Measurements from ENCODE around the gene SEMA5B. TPM values are rescaled to one million over a fixed set of nuclear protein-coding genes. Genes with fewer than 3 reads are reported as not detected.

Gene SEMA5B
- total RNA-seq, 1 experiment from 2014 or later = 0.04 TPM

GRCh38 chr3:122989856-122990575 lies 37.5 kb downstream of the SEMA5B start:
- no peaks in the 10 kb centered on the region for H3K9me3 ChIP-seq (ENCODE audit: low read length)
- intact Hi-C loops (cut with micrococcal nuclease) = no loop called here
- no peak overlapping the region for H3K4me2 ChIP-seq (ENCODE audit: low read length)
- no peak overlapping the region for H3K27ac ChIP-seq (ENCODE audit: low read length)
- H3K36me3 ChIP-seq (ENCODE audit: low read depth, low read length) = no peaks in the 10 kb centered on the region
- ATAC-seq = no peak
- no peak overlapping the region for H3K9ac ChIP-seq (ENCODE audit: low read length)
- no peaks in the 10 kb centered on the region for H3K9me2 ChIP-seq (replicated peaks; ENCODE audit: low read length)
- TF ChIP-seq EZH2 (IDR thresholded peaks at IDR 0.05; ENCODE audit: low read length, unreplicated experiment) (no peak), CTCF (conservative IDR thresholded peaks at IDR 0.05; ENCODE audit: low read depth, low read length) (no peak), EZH2phosphoT487 (IDR thresholded peaks at IDR 0.05; ENCODE audit: borderline replicate concordance, low read length) (no peak)
- H3K4me3 ChIP-seq (ENCODE audit: low read length) = no peak overlapping the region
- CTCF ChIA-PET = no interaction called here
- no peak overlapping the region for H2AFZ ChIP-seq (ENCODE audit: low read length)
- no peaks in the 10 kb centered on the region for H3K4me1 ChIP-seq (ENCODE audit: insufficient read depth, low read length)
- no peak for DNase-seq
- BruUV-seq (replicated peaks) = no TSS peak
- no peaks in the 10 kb centered on the region for H3F3A ChIP-seq (ENCODE audit: low read length, unreplicated experiment)
- H3K27me3 ChIP-seq (ENCODE audit: low read length) = peaks cover 100% of the 10 kb centered on the region
- POLR2A ChIA-PET (ENCODE audit: unreplicated experiment) = no interaction called here
- H3K79me2 ChIP-seq (ENCODE audit: low read length) = no peaks in the 10 kb centered on the region
- 0 out of 2 replicates have a peak, but pooled peaks cover 4% of the 10 kb centered on the region for H4K20me1 ChIP-seq (ENCODE audit: low read length)

GRCh38 chr3:122988508-122988907 lies 39.1 kb downstream of the SEMA5B start:
- Histone ChIP-seq H3K9me2 (replicated peaks; ENCODE audit: low read length) (no peaks in the 10 kb centered on the region), H3K27ac (ENCODE audit: low read length) (no peak overlapping the region), H3K4me3 (ENCODE audit: low read length) (no peak overlapping the region), H3K9ac (ENCODE audit: low read length) (no peak overlapping the region), H2AFZ (ENCODE audit: low read length) (no peak overlapping the region), H4K20me1 (ENCODE audit: low read length) (0 out of 2 replicates have a peak, but pooled peaks cover 4% of the 10 kb centered on the region), H3K9me3 (ENCODE audit: low read length) (no peaks in the 10 kb centered on the region), H3F3A (ENCODE audit: low read length, unreplicated experiment) (no peaks in the 10 kb centered on the region), H3K79me2 (ENCODE audit: low read length) (no peaks in the 10 kb centered on the region), H3K36me3 (ENCODE audit: low read depth, low read length) (no peaks in the 10 kb centered on the region), H3K4me1 (ENCODE audit: insufficient read depth, low read length) (no peaks in the 10 kb centered on the region), H3K27me3 (ENCODE audit: low read length) (peaks cover 99% of the 10 kb centered on the region), H3K4me2 (ENCODE audit: low read length) (no peak overlapping the region)
- intact Hi-C loops (cut with micrococcal nuclease) = no loop called here
- no peak for DNase-seq
- POLR2A ChIA-PET (ENCODE audit: unreplicated experiment) = no interaction called here
- CTCF ChIA-PET = interaction anchor here (0.6 kb wide), 1 partner anchor 1105 kb away, joined by 3 read pairs; no protein-coding TSS in a partner anchor
- BruUV-seq (replicated peaks) = no TSS peak
- TF ChIP-seq CTCF (conservative IDR thresholded peaks at IDR 0.05; ENCODE audit: low read depth, low read length) = no peak
- no peak for TF ChIP-seq EZH2phosphoT487 (IDR thresholded peaks at IDR 0.05; ENCODE audit: borderline replicate concordance, low read length)
- ATAC-seq = no peak

- Histone ChIP-seq H3K4me2 (ENCODE audit: low read length) (no peak overlapping the region), H3K9me3 (ENCODE audit: low read length) (no peaks in the 10 kb centered on the region), H3K9ac (ENCODE audit: low read length) (no peak overlapping the region), H3F3A (ENCODE audit: low read length, unreplicated experiment) (no peaks in the 10 kb centered on the region), H3K4me1 (ENCODE audit: insufficient read depth, low read length) (no peaks in the 10 kb centered on the region), H3K4me3 (ENCODE audit: low read length) (no peak overlapping the region), H4K20me1 (ENCODE audit: low read length) (0 out of 2 replicates have a peak, but pooled peaks cover 4% of the 10 kb centered on the region), H3K79me2 (ENCODE audit: low read length) (no peaks in the 10 kb centered on the region), H3K27me3 (ENCODE audit: low read length) (peaks cover 97% of the 10 kb centered on the region), H3K27ac (ENCODE audit: low read length) (no peak overlapping the region), H2AFZ (ENCODE audit: low read length) (no peak overlapping the region), H3K36me3 (ENCODE audit: low read depth, low read length) (no peaks in the 10 kb centered on the region), H3K9me2 (replicated peaks; ENCODE audit: low read length) (no peaks in the 10 kb centered on the region)
- intact Hi-C loops (cut with micrococcal nuclease) = no loop called here
- no peak for ATAC-seq
- no peak for DNase-seq
- no TSS peak for BruUV-seq (replicated peaks)
- TF ChIP-seq EZH2phosphoT487 (IDR thresholded peaks at IDR 0.05; ENCODE audit: borderline replicate concordance, low read length) = no peak
- TF ChIP-seq CTCF (conservative IDR thresholded peaks at IDR 0.05; ENCODE audit: low read depth, low read length) = no peak
- TF ChIP-seq EZH2 (IDR thresholded peaks at IDR 0.05; ENCODE audit: low read length, unreplicated experiment) = no peak
- CTCF ChIA-PET = no interaction called here
- POLR2A ChIA-PET (ENCODE audit: unreplicated experiment) = no interaction called here
Observed at GRCh38 chr3:122987736-122988319, 39.7 kb downstream of the SEMA5B start.

Data from PC-3 (cell line).